Stimulated activated CD8-positive, alpha-beta memory T cell treated with anti-CD3 and anti-CD28 coated beads, Interleukin-4, amount 100 ng/mL, for 48 hours (primary cell): ENCODE measurements around the gene FRMD1.

Experiments
- DNase-seq: peaks from one replicate; pipeline ENCODE4 v3.0.0-alpha.2; 2020

Gene FRMD1

DNA sequence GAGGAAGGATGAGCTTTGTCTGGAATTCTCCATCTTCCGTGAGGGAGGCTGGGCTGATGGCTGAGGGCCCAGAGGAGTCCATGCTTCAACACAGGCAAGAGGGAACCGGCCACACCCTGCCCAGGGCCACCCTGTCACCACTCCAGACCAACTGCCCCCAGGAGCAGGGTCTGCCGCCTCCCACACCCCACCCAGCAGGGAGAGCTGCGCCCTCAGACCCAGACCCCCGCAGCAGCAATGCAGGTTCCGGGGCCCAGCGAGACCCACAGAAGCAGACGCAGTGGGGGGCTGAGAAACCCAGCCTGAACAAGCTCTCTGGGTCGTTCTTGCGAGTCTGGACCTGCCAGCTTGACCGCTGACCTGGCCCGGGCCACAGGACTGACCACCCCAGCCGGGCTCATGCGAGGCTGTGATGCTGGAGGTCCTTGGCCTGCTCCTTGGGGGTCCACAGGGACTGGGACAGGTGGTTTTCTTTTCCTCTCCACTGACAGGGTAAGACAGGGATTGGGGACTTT is 25.0 kb downstream of the FRMD1 start:
- DNase-seq: no peak

DNA sequence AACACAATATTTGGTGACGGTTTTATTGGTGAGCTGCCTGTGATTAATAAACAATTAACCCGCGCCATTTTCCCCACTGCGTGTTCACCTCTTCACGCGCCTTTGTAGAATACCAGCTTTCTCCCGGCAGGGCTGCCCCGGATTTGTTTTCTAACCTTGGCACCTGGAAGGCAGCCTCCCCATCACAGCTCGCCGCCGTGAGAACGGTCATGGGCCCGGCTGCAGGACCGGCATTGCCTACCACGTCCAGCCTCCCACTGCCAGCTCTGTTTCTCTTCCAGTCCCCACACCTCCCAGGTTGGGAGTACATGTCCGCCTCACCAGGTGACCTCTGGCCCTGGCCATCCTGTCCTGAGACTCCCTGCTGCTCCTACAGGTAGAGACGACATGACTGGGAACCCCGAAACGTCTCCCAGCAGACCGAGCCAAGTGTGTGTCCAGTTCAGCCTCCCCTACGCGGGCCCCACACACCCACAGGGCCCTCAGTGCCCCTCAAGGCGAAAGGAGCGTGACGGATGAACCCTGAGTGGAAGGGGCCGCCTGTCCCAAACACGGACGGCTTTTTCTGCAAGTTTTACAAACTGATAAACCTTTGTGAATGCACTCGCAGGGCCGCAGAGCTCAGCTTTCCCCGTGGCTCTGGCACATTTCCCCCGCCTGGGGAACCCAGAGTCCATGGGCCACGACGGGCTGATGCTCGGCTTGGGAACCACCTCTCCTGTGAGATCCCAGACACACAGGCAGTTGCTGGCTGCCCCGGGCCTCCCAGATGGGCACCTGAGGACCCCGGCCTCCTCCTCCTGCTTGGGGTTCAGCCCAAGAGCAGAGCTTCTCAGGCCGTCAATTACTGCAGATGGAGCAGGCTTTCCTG is 25.7 kb downstream of the FRMD1 start:
- no peak for DNase-seq

DNA sequence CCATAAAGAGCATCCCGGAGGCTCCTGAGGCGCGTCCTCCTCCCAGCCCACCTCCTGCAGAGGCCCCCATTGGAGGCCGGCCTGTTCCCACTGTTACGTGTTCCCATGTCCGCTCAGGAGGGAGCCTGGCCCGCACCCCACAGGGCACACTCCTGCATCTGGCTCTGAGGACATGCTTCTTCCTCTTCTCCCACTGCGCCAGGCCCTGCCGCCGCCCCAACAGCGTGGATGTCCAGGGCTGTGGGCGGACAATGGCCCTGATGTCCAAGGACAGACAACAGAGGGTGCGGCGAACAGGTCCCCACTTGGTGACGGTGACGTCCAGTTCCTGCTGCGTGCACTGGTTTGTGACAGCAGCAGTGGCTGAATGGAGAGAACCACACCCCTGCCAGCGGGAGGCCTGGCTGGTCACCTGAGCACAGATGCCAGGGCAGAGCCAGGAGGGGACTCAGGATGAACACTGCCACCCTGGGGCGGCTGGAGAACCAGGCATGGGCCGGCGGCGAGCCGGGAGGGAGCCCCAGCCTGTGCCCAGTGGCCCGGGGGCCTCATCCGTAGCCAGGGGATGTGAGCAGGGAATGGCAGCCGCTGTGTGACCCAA is 26.6 kb downstream of the FRMD1 start:
- DNase-seq: no peak

DNA sequence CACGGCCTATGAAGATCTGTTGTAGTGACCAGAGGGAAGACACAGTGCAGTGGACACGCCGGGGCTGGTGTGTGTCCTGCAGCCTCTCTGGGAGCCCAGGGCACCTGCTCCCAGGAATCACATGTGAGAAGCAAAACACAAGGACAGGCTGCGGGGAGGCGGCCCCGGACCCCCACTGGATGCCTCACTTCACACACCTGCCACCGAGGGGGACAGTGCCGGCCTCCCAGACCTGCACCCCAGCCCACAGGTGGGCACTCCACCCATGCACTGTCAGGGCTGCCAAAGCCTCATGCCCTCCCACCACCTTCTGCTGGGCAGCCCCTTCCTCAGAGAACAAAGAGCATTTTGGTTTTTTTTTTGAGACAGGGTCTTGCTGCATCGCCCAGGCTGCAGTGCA is 27.4 kb downstream of the FRMD1 start:
- DNase-seq: no peak

DNA sequence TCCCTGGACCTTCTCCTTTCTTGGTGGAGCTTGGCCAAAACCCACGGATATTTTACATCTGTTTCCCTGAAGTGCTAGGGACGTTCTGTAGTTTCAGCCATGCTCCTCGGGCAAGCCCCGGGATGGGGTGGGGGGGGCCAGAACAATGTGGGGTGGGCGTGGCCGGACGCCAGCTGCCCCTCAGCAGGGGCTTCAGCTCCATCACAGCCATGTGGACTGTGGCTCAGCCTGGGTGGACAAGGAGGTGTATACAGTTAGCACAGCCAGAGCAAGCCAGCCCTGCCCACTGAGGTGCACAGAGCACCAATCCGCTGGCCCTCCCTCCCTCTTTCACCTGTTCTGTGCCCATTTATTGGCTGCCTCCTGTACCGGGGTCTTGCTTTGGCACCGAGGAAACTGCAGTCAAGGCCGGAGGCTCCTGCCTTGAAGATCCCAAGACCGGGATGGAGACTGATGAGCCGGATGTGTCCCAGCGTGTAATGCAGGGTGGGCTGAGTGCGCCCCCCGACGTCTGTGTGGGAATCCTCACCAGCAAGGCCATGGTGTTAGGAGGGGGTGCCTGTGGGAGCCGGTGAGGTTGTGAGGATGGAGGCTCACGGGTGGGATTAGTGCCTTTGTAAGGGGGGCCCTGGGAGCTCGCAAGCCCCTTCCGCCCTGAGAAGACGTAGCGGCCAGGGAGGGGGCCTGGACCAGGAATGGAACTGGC is 28.0 kb downstream of the FRMD1 start:
- DNase-seq: no peak

DNA sequence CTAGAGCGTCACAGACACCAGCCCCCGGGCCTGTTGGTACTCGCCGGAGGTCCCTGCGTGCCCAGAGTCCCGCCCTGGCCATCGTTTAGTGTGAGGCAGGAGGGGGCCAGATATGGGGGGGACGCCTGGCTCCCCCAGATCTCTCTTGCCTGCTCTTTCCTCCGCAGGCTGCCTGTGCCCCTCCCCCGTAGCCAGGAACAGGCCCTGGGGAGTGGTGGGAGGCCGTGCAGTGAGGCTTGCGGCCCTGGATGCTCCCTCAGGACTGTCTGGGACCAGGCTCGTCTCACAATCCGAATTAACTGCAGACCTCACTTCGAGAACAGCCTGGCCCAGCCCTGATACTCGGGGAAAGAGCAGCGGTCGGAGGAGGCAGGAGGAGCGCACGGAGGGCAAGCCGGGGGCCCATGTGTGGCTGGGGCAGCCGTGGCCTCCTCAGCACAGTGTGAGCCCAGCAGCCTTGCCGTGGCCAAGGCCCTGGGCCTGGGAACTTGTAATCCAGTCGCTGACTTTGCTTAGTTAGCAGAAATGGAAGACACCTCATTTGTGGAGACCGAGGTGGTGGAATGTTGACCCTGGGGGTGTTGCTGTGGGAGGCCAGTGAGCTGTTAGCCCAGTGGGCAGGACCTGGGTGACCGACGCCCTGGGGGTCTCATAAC is 28.7 kb downstream of the FRMD1 start:
- DNase-seq: no peak

DNA sequence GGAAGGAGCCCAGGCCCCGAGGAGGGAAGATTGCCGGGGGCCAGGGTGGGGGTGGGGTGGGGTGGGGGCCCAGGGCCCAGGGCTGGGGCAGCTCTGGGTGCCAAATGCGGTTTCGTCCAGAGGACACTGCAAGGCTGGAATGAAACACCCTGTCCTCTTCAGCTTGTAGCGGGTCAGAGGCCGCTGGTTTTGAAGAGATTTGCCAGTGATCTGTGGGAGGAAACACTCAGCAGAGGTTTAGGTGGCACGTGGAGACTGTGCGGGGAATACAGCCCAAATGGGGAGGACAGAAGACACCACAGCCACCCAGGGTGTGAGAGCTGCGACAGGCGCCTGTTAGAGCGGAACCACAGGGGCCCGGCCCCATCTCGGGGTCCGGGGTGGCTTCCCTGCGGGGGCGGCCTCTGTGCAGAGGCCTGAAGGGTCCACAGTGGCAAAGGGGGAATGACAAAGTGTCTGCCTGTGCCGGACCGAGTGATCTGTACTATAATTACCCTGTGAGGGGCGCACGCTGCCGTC is 29.2 kb downstream of the FRMD1 start:
- DNase-seq: no peak

DNA sequence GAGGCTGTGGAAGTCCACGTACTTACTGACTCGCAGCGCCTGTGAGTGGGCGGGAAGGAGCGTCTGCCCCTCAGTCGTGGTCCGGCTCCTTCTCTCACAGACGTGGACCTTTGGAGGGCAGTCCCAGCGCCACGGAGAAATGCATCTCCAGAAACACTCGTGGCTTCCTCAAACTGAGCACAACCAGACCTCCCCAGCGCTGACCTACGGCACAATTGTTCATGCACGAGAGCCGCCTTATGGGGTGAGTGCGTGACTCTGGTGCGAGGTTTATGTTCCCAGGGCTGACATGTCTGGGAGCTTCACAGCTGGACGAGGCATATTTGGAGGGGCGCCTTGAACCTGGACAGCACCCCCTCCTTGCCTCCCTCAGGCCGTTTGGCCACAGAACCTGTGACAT is 29.7 kb downstream of the FRMD1 start:
- DNase-seq: no peak

DNA sequence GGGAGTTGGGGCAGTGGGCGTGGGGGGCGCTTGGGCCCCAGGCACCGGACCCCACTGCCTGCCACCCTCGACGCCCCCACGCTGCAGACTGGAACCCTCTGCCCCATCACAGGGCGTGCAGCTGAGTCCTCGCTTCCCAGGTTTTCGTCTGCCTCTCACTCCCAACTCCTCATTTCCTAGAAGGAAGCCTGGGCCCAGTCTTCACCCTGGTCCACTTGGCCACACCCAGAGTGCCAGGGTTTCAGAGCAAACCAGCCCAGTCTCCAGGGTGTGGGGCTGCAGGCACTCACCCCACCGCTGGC is 30.3 kb downstream of the FRMD1 start:
- DNase-seq: no peak

DNA sequence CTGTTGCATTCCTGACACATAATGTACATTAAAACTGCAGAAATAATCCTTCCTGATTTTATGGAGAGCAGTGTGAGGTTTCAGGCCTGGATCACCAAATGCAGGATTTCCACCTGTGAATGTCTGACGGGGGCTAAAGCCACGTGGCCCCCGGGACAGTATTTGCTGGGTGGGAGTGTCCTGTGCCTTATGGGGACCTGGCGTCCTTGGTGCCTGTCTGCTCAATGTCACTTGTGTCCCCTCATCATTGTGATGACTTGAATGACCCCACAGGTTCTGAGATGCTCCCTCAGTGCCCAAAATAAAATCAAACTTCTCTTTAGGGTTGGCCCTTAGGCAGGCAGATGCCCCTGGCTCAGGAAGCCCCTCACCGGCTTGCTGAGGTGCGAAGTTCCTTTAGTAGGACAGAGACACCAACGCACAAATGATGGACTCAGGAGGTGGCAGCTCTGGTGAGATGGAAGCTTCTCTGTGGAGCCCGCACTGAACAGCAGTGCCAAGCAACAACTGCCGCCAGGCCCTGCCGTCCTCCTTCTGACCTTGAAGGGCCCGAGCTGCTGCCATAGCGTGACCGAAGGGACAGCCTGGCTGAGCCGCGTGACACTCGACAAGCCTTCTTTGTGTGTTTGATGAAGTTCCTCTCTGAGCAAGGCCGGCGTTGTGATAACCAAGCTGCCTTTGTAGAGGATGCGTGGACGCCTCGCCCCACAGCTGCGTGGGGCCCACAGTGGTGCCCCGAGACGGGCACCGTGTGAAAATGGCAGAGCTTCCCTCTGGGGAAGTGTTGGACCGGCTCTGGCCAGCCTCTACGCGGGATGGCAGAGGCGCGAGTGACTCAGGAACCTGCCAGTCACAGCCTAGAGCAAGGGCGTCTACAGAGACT is 30.9 kb downstream of the FRMD1 start:
- DNase-seq: no peak

DNA sequence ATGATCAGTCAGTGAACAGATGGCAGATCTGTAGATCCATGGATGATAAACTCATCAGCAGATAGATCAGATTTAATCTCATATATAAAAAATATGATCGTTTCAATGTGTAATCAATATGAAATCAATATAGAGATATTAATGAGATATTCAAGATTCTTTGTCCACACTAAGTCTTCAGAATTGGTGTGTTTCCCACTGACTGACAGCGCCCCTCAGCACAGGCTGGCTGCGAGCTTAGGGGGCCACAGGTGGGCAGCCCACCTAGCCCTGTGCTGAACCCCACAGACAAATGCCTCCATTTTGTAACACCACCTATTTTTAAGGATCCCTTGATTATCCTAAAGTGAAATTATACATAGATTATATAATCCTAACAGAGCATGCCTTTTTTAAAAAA is 32.3 kb downstream of the FRMD1 start:
- DNase-seq: no peak

DNA sequence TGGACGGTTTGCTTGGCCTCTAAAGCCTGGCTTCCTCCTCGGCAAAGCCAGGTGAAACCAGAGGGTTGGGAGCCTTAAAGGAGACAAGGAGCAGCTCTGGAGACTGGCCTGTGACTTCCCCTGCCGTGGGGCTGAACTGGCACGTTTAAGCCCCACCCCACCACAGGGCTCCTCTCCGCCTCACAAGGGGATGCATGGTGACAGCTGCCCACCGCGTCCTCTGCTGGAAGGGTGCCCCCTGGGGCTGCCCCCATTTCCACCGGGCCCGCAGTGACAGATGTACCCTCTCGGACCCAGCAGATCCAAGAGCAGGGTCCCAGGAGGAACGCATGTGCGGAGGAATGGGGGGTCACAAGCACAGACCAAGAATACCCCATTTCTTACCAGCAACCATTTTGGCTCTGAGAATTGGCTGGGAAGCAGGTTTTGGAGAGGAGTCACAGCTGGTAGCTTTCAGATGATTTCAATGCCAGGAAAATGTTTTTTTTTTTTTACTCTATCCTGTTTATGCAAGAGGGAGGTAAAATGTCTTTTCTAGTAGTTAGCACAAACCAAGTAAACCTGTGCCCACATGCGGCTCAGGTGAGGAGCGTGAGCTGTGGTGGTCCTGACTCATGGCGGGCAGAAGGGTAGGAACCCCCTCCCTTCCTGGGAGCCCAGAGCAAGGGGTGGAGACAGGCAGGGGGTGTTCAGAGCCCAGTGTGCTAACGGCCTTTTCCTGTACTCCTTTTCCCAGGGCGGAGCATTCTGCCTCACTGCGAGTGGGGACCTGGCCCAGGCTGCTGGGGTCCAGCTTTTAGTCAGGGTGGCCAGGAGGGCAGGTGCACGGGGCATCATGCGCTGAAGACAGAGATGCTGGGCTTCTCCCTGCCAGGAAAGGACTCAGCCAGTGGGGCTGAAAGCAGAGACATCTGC is 33.0 kb downstream of the FRMD1 start:
- no peak for DNase-seq

DNA sequence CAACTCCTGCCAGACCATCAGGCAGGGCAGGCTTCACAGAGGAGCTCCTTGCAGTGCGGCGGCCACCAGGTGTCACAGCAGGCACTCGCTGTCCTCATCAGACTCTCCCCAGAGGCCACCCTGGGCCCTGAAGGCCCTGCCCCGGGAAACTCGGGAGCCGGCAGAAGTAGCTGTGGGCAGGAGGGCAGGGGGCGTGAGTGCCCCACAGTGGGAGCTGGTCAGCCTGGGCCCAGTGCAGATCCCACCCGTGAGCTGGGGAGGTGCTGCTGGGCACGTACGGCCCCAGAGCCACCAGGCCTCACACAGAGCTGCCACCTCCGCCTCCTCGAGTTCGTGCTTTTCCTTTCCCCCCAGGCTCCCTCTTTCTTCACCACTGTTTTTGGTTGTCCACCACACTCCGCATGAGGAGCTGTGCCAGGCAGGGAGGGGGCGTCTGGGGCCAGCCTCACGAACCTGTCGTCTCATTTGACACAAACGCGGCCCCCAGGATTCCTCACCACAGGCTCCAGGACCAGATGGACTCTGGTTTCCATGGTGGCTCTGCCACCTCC is 33.8 kb downstream of the FRMD1 start:
- DNase-seq: no peak

DNA sequence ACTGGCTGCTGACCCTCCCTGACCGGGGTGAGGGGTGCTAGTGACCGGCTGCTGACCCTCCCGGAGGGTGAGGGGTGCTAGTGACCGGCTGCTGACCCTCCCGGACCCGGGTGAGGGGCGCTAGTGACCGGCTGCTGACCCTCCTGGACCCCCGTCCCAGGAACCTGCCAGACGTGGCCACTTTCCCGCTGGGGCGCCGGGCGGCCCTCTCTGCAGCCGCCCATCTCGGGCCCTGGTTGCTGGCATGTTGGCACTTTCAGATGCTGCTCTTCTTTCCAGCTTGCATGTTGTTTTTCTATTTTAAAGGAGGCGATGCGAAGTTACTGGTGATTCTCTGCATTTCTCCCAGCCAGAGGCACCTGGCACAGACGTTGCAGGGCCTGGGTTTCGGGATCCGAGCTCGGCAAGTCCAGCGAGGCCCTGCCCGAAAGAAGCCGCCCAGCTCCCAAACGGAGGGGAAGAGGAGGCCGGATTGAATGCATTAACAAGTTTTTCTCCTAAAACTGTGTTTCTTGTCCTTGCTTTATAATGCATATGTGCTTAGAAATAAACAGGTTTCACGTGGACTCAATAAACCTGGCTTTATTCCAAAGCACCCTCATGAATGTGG is 34.4 kb downstream of the FRMD1 start:
- DNase-seq: no peak

DNA sequence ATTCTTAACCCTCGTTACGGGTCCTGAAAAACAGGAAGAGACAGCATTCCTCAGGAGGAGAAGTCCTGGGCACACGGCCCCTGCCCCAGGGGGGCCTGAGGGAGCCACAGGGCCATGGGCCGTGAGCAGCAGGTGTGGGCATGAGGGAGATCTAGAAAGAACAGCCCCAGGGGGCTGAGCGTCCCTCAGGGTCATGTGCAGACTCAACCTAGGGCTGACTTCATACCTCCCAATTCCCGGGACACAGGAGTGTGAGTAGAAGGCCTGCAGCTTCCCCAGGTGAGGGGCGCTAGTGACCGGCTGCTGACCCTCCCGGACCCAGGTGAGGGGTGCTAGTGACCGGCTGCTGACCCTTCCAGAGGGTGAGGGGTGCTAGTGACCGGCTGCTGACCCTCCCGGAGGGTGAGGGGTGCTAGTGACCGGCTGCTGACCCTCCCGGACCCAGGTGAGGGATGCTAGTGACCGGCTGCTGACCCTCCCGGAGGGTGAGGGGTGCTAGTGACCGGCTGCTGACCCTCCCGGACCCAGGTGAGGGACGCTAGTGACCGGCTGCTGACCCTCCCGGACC is 35.1 kb downstream of the FRMD1 start:
- no peak for DNase-seq

DNA sequence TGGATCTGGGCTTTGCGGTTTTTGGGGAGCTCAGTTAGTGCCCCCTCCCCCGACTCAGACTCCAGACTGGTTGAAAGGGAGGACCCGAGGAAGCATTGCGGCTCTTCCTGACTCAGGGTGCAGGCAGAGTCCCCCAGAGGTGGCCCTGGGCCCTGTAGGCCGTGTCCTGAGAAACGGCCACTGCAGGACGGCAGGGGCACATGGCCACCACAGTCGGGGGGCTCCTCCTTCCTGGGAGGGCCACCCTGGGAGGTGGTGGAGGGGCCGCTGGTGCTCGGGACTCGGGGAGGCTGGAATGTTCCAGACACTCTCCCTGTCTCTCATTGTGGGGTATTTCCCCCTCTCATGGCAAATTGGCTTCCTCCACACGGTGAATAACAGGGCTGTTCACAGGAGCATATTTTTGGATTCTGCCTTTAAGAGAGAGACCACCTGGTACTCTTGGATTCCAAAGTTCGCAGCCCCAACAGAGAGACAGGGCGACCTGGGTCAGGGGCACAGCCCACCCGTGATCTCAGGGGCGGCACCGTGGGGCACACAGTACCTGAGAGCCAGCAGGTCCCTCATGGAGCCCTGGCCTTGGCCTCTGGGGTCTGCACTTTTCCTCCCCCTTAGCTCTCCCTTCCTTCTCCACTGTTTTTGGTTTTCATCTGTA is 35.7 kb downstream of the FRMD1 start:
- no peak for DNase-seq

DNA sequence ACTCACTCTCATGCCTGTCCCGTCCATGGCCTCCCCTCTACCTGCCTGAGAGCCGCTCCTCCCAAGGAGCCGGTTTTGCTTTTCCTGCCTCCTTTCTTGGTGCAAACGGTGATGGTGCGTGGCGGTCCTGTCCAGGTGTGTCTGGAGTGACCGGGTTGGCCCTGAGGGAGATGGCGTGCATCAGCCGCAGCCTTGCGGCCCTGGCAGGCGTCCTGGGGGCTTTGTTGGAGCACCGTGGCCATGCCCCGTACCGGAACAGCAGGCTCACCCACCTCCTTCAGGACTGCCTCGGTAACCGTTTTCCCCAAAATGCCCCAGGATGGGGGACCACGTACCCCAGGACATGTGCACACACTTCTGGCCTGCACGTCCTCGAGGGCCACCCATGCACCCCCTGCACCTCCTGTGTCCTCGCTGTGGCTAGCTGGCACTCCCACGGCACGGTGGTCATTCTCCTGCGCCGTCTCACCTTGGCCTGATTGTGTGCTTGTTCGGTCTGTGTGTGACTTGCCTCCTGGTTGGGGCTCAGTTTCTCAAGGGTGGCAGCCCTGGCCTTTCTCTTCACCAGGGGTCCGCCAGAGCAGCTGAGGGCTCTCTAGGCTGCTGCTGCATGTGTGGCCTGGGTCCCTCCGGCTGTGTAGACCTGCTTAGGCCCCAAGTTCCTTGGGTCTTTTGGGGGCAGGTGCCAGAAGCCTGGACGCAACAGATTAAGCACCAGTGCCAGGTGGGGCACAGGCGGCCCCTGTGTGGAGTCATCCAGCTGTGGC is 36.4 kb downstream of the FRMD1 start:
- no peak for DNase-seq

DNA sequence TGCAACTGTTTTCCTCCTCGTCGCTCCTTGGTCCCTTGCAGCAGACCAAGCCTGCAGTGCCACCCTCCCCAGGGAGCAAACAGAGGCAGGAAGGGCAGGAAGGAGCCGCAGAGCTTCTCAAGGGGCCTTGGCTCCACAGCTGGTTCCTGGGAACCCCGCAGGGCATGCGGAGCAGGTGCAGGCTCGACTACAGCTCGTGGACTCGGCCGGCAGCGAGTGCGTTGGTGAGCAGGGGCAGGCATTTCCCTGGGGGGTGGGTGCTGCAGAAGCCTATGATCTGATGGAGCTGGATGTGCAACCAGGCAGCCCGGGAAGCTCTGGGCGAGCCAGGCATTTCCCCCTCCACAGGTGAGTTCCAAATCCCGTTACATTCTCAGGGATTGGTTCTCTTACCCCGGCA is 37.1 kb downstream of the FRMD1 start:
- DNase-seq: no peak
